Measurements from ENCODE around the gene SEMA3E. TPM values are rescaled to one million over a fixed set of nuclear protein-coding genes. Genes with fewer than 3 reads are reported as not detected.

SEMA3E gene
- total RNA-seq, 5 donors from 2014 or later (not counting 1 experiment from before 2014, with no cell fraction given), result not detected

- Mint-ChIP-seq H3K4me1 (no peaks in the 10 kb centered on the region), H3K36me3 (no peaks in the 10 kb centered on the region), H3K9me3 (no peaks in the 10 kb centered on the region), H3K27me3 (peaks cover 4% of the 10 kb centered on the region in 2 donors), H3K4me3 (no peak overlapping the region), H3K27ac (no peak overlapping the region)
- Histone ChIP-seq H3K27ac (ENCODE audit: low read length) (no peak overlapping the region), H3K4me3 (ENCODE audit: control insufficient read depth in 1 of 2, extremely low read depth in 1 of 2, low read length in 1 of 2) (no peak overlapping the region), H3K36me3 (ENCODE audit: control insufficient read depth in 2 of 2, extremely low read depth in 1 of 2, insufficient read depth in 1 of 2, low read length in 1 of 2) (no peaks in the 10 kb centered on the region), H3K4me1 (ENCODE audit: control insufficient read depth in 1 of 2, extremely low read depth in 1 of 2, insufficient read depth in 2 of 2, low read length in 2 of 2) (no peaks in the 10 kb centered on the region), H3K27me3 (replicated peaks in 1 of 2; ENCODE audit: control insufficient read depth in 2 of 2, extremely low read depth in 1 of 2, insufficient read depth in 2 of 2, low read length in 1 of 2) (peaks cover under 1 to 2% of the 10 kb centered on the region in 2 experiments), H3K9me3 (no peaks in the 10 kb centered on the region)
- ATAC-seq (replicated peaks in 1 of 4) (no peak), DNase-seq (no peak)
- ChIA-PET POLR2A (no interaction called here), CTCF (no interaction called here)
These were observed 5.2 kb downstream of the SEMA3E start for GRCh38 chr7:83643739-83644138.

GRCh38 chr7:83643012-83643411 is 5.9 kb downstream of the SEMA3E start:
- Mint-ChIP-seq H3K4me1 (no peaks in the 10 kb centered on the region), H3K9me3 (no peaks in the 10 kb centered on the region), H3K4me3 (no peak overlapping the region), H3K27me3 (peaks cover 0 to 2% of the 10 kb centered on the region in 2 donors), H3K36me3 (no peaks in the 10 kb centered on the region), H3K27ac (no peak overlapping the region)
- ATAC-seq (replicated peaks in 1 of 4) (no peak), DNase-seq (no peak)
- H3K9me3 ChIP-seq, result no peaks in the 10 kb centered on the region
- no peaks in the 10 kb centered on the region for H3K4me1 ChIP-seq (ENCODE audit: control insufficient read depth in 1 of 2, extremely low read depth in 1 of 2, insufficient read depth in 2 of 2, low read length in 2 of 2)
- ChIA-PET POLR2A (no interaction called here), CTCF (no interaction called here)
- no peaks in the 10 kb centered on the region for H3K36me3 ChIP-seq (ENCODE audit: control insufficient read depth in 2 of 2, extremely low read depth in 1 of 2, insufficient read depth in 1 of 2, low read length in 1 of 2)
- H3K4me3 ChIP-seq (ENCODE audit: control insufficient read depth in 1 of 2, extremely low read depth in 1 of 2, low read length in 1 of 2), result no peak overlapping the region
- no peak overlapping the region for H3K27ac ChIP-seq (ENCODE audit: low read length)
- H3K27me3 ChIP-seq (replicated peaks in 1 of 2; ENCODE audit: control insufficient read depth in 2 of 2, extremely low read depth in 1 of 2, insufficient read depth in 2 of 2, low read length in 1 of 2), result no peaks in the 10 kb centered on the region

GRCh38 chr7:83640731-83641537 is 8.0 kb downstream of the SEMA3E start:
- H3K27me3 ChIP-seq (replicated peaks in 1 of 2; ENCODE audit: control insufficient read depth in 2 of 2, extremely low read depth in 1 of 2, insufficient read depth in 2 of 2, low read length in 1 of 2), result no peaks in the 10 kb centered on the region
- Mint-ChIP-seq H3K27me3 (no peaks in the 10 kb centered on the region), H3K4me1 (no peaks in the 10 kb centered on the region), H3K36me3 (no peaks in the 10 kb centered on the region), H3K27ac (no peak overlapping the region), H3K4me3 (no peak overlapping the region), H3K9me3 (peaks cover 0 to 4% (median 0%) of the 10 kb centered on the region in 3 donors)
- H3K4me3 ChIP-seq (ENCODE audit: control insufficient read depth in 1 of 2, extremely low read depth in 1 of 2, low read length in 1 of 2), result no peak overlapping the region
- POLR2A ChIA-PET, result no interaction called here
- no peaks in the 10 kb centered on the region for H3K36me3 ChIP-seq (ENCODE audit: control insufficient read depth in 2 of 2, extremely low read depth in 1 of 2, insufficient read depth in 1 of 2, low read length in 1 of 2)
- CTCF ChIA-PET, result no interaction called here
- no CpG with 5 or more reads among the region's 1 CpG for WGBS (ENCODE audit: insufficient coverage)
- no peaks in the 10 kb centered on the region for H3K4me1 ChIP-seq (ENCODE audit: control insufficient read depth in 1 of 2, extremely low read depth in 1 of 2, insufficient read depth in 2 of 2, low read length in 2 of 2)
- no peak overlapping the region for H3K27ac ChIP-seq (ENCODE audit: low read length)
- no peaks in the 10 kb centered on the region for H3K9me3 ChIP-seq
- ATAC-seq (replicated peaks in 1 of 4) (no peak), DNase-seq (no peak)

DNA sequence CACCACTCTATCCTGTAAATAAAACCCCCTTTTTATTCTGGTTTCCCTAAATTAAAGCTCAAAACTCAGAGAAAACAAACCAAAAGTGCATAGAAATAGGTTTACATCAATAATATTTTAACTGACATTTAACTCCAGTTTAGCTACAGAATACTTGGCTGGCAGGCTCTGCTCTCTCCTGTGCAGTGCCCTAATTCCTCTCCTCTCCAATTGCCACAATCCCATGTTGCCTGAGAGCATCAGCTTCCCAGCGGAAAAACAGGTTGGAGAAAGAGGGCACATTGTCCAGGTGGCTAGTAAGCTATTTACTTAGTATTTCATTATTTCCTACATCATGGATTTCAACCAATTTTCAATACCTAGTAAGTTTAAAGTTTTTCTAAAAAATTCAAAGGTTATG is 8.7 kb downstream of the SEMA3E start:
- no peak overlapping the region for H3K27ac ChIP-seq (ENCODE audit: low read length)
- Mint-ChIP-seq H3K36me3 (no peaks in the 10 kb centered on the region), H3K27ac (no peak overlapping the region), H3K27me3 (no peaks in the 10 kb centered on the region), H3K4me1 (no peaks in the 10 kb centered on the region), H3K9me3 (peaks cover 0 to 4% (median 0%) of the 10 kb centered on the region in 3 donors), H3K4me3 (no peak overlapping the region)
- WGBS (ENCODE audit: insufficient coverage), result no CpG with 5 or more reads among the region's 1 CpG
- no peaks in the 10 kb centered on the region for H3K4me1 ChIP-seq (ENCODE audit: control insufficient read depth in 1 of 2, extremely low read depth in 1 of 2, insufficient read depth in 2 of 2, low read length in 2 of 2)
- H3K27me3 ChIP-seq (replicated peaks in 1 of 2; ENCODE audit: control insufficient read depth in 2 of 2, extremely low read depth in 1 of 2, insufficient read depth in 2 of 2, low read length in 1 of 2), result no peaks in the 10 kb centered on the region
- no peaks in the 10 kb centered on the region for H3K9me3 ChIP-seq
- no peak for ATAC-seq (replicated peaks in 1 of 4)
- POLR2A ChIA-PET, result no interaction called here
- CTCF ChIA-PET, result no interaction called here
- H3K4me3 ChIP-seq (ENCODE audit: control insufficient read depth in 1 of 2, extremely low read depth in 1 of 2, low read length in 1 of 2), result no peak overlapping the region
- DNase-seq, result no peak
- H3K36me3 ChIP-seq (ENCODE audit: control insufficient read depth in 2 of 2, extremely low read depth in 1 of 2, insufficient read depth in 1 of 2, low read length in 1 of 2), result no peaks in the 10 kb centered on the region

GRCh38 chr7:83633516-83633915 is 15.4 kb downstream of the SEMA3E start:
- ATAC-seq (replicated peaks in 1 of 4) (no peak), DNase-seq (no peak)
- ChIA-PET POLR2A (interaction anchor here in 1 of 2 donors (0.7 kb wide), 1 partner anchor 50 kb away, joined by 4 read pairs; no protein-coding TSS in a partner anchor), CTCF (no interaction called here)
- WGBS (ENCODE audit: insufficient coverage), result no CpG with 5 or more reads among the region's 2 CpGs
- Histone ChIP-seq H3K4me1 (ENCODE audit: control insufficient read depth in 1 of 2, extremely low read depth in 1 of 2, insufficient read depth in 2 of 2, low read length in 2 of 2) (no peaks in the 10 kb centered on the region), H3K27ac (ENCODE audit: low read length) (no peak overlapping the region), H3K4me3 (ENCODE audit: control insufficient read depth in 1 of 2, extremely low read depth in 1 of 2, low read length in 1 of 2) (no peak overlapping the region), H3K27me3 (replicated peaks in 1 of 2; ENCODE audit: control insufficient read depth in 2 of 2, extremely low read depth in 1 of 2, insufficient read depth in 2 of 2, low read length in 1 of 2) (no peaks in the 10 kb centered on the region), H3K36me3 (ENCODE audit: control insufficient read depth in 2 of 2, extremely low read depth in 1 of 2, insufficient read depth in 1 of 2, low read length in 1 of 2) (no peaks in the 10 kb centered on the region), H3K9me3 (no peaks in the 10 kb centered on the region)
- Mint-ChIP-seq H3K36me3 (no peaks in the 10 kb centered on the region), H3K4me1 (no peaks in the 10 kb centered on the region), H3K9me3 (peaks cover 4 to 14% (median 5%) of the 10 kb centered on the region in 3 donors), H3K27ac (no peak overlapping the region), H3K27me3 (no peaks in the 10 kb centered on the region), H3K4me3 (no peak overlapping the region)

DNA sequence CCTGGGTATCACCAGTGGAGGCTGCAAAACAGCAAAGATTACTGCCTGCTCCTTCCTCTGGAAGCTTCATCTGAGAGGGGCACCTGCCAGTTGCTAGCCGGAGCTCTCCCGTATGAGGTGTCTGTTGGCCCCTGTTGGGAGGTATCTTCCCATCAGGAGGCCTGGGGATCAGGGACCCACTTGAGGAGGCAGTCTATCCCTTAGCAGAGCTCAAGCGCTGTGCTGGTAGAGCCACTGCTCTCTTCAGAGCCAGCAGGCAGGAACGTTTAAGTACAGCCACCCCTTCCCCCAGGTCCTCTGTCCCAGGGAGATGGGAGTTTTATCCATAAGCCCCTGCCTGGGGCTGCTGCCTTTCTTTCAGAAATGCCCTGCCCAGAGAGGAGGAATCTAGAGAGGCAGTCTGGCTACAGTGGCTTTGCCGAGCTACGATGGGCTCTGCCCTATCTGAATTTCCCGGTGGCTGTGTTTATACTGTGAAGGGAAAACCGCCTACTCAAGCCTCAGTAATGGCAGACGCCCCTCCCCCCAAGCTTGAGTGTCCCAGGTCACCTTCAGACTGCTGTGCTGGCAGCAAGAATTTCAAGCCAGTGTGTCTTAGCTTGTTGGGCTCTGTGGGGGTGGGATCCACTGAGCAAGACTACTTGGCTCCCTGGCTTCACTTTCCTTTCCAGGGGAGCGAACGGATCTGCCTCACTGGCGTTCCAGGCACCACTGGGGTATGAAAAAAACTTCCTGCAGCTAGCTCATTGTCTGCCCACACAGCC is 19.6 kb downstream of the SEMA3E start:
- no peaks in the 10 kb centered on the region for H3K27me3 Mint-ChIP-seq
- no peaks in the 10 kb centered on the region for H3K9me3 ChIP-seq
- no peak for DNase-seq
- POLR2A ChIA-PET, result no interaction called here
- no peaks in the 10 kb centered on the region for H3K27me3 ChIP-seq (replicated peaks in 1 of 2; ENCODE audit: control insufficient read depth in 2 of 2, extremely low read depth in 1 of 2, insufficient read depth in 2 of 2, low read length in 1 of 2)
- no peak overlapping the region for H3K4me3 ChIP-seq (ENCODE audit: control insufficient read depth in 1 of 2, extremely low read depth in 1 of 2, low read length in 1 of 2)
- no peak for ATAC-seq (replicated peaks in 1 of 4)
- H3K4me1 ChIP-seq (ENCODE audit: control insufficient read depth in 1 of 2, extremely low read depth in 1 of 2, insufficient read depth in 2 of 2, low read length in 2 of 2), result no peaks in the 10 kb centered on the region
- H3K9me3 Mint-ChIP-seq, result peaks cover 8 to 19% (median 9%) of the 10 kb centered on the region in 3 donors
- H3K4me3 Mint-ChIP-seq, result no peak overlapping the region
- no peaks in the 10 kb centered on the region for H3K36me3 Mint-ChIP-seq
- CTCF ChIA-PET, result no interaction called here
- H3K4me1 Mint-ChIP-seq, result no peaks in the 10 kb centered on the region
- 100% methylated on average over 3 of the region's 12 CpGs for WGBS (ENCODE audit: insufficient coverage)
- no peaks in the 10 kb centered on the region for H3K36me3 ChIP-seq (ENCODE audit: control insufficient read depth in 2 of 2, extremely low read depth in 1 of 2, insufficient read depth in 1 of 2, low read length in 1 of 2)
- H3K27ac Mint-ChIP-seq, result no peak overlapping the region
- H3K27ac ChIP-seq (ENCODE audit: low read length), result no peak overlapping the region
